Karpas-422 (cell line): ENCODE data around the gene KANK3. TPM values are rescaled to one million over a fixed set of nuclear protein-coding genes. Genes with fewer than 3 reads are reported as not detected.

Experiments
- DNase-seq: peaks from one replicate; pipeline ENCODE4 v3.0.0-alpha.2; 2015
- H2AFZ ChIP-seq: fragments of 200-600 bp; sonication (generic); 2 replicates; pipeline ENCODE4 v1.6.1; 2014; ENCODE audit warnings: antibody characterized with exemption, low read length, mixed read lengths
- H3K27ac ChIP-seq: fragments of 200-600 bp; sonication (generic); 2 replicates; pipeline ENCODE4 v1.5.1; 2014; ENCODE audit warnings: mild to moderate bottlenecking, low read length, moderate library complexity
- H3K27me3 ChIP-seq: fragments of 200-600 bp; sonication (generic); 2 replicates; pipeline ENCODE4 v1.6.1; 2014; ENCODE audit warnings: low read length, mixed read lengths
- H3K36me3 ChIP-seq: fragments of 200-600 bp; sonication (generic); 2 replicates; pipeline ENCODE4 v1.6.1; 2014; ENCODE audit warnings: low read length, mixed read lengths; ENCODE audit not compliant: insufficient read depth
- H3K4me1 ChIP-seq: fragments of 200-600 bp; sonication (generic); 2 replicates; pipeline ENCODE4 v1.6.1; 2014; ENCODE audit warnings: mild to moderate bottlenecking, low read length, mixed read lengths
- H3K4me2 ChIP-seq: fragments of 200-600 bp; sonication (generic); 2 replicates; pipeline ENCODE4 v1.6.1; 2014; ENCODE audit warnings: low read length, low read depth, mild to moderate bottlenecking; ENCODE audit not compliant: poor library complexity, severe bottlenecking
- H3K4me3 ChIP-seq: fragments of 200-600 bp; sonication (generic); 2 replicates; pipeline ENCODE4 v1.5.1; 2014; ENCODE audit warnings: mild to moderate bottlenecking, antibody characterized with exemption, low read length, mixed read lengths
- H3K79me2 ChIP-seq: fragments of 200-600 bp; sonication (generic); 2 replicates; pipeline ENCODE4 v1.6.1; 2014; ENCODE audit warnings: mild to moderate bottlenecking, low read length, mixed read lengths
- H3K9ac ChIP-seq: fragments of 200-600 bp; sonication (generic); 2 replicates; pipeline ENCODE4 v1.6.0; 2014; ENCODE audit warnings: low read length
- H3K9me2 ChIP-seq: fragments of 200-600 bp; sonication (generic), shearing (Covaris generic); replicated peaks from 2 replicates; pipeline ENCODE4 v1.6.0; 2014; ENCODE audit warnings: mild to moderate bottlenecking, low read length, moderate library complexity; ENCODE audit not compliant: insufficient read depth
- H3K9me3 ChIP-seq: fragments of 300-700, 200-600 bp; sonication (generic); 2 replicates; pipeline ENCODE4 v1.6.1; 2014; ENCODE audit warnings: low read length, mixed read lengths
- H4K20me1 ChIP-seq: fragments of 200-600 bp; sonication (generic); 2 replicates; pipeline ENCODE4 v1.6.1; 2014; ENCODE audit warnings: mild to moderate bottlenecking, antibody characterized with exemption, low read length, low read depth; ENCODE audit not compliant: insufficient read depth
- total RNA-seq: library from RNA; depleted of rRNA; stranded (reverse); fragments of >200 nt; shearing (Covaris generic); gene quantifications from 2 replicates; pipeline ENCODE4 v1.2.3, GENCODE V29; 2014; ENCODE audit warnings: low replicate concordance

Gene KANK3
- total RNA-seq, 1 experiment from 2014 or later, result not detected

GRCh38 chr19:8308891-8309291 is 34.2 kb downstream of the KANK3 start:
- H3K4me1 ChIP-seq, result peaks cover 25% of the 10 kb centered on the region
- H3K4me2 ChIP-seq, result peak overlapping the region; percentile 76
- no peaks in the 10 kb centered on the region for H3K27me3 ChIP-seq
- H3K9ac ChIP-seq, result no peak overlapping the region
- H2AFZ ChIP-seq, result no peak overlapping the region
- H3K27ac ChIP-seq, result no peak overlapping the region
- peaks cover 13% of the 10 kb centered on the region; the same call in 1 of the 2 replicates for H3K36me3 ChIP-seq
- H4K20me1 ChIP-seq, result peaks cover 12% of the 10 kb centered on the region; the same call in 1 of the 2 replicates
- DNase-seq, result no peak
- H3K9me3 ChIP-seq, result no peaks in the 10 kb centered on the region
- H3K79me2 ChIP-seq, result peaks cover 29% of the 10 kb centered on the region
- H3K9me2 ChIP-seq, result no peaks in the 10 kb centered on the region
- no peak overlapping the region for H3K4me3 ChIP-seq

- peak within 1 kb of the TSS; percentile 86 for H3K9ac ChIP-seq
- peak within 1 kb of the TSS; percentile 71 for H3K4me3 ChIP-seq
- no peaks in the 10 kb centered on the region for H3K9me3 ChIP-seq
Measured at GRCh38 chr19:8307965-8308866, 34.8 kb downstream of the KANK3 start, which contains the start of gene CD320. CD320 (minus strand) TSS chr19:8308358; CDS start chr19:8308290, 68 bp downstream.

GRCh38 chr19:8307400-8307964 is 35.6 kb downstream of the KANK3 start:
- Histone ChIP-seq H4K20me1 (peaks cover 12% of the 10 kb centered on the region; the same call in 1 of the 2 replicates), H3K27ac (peak overlapping the region; percentile 1; the same call in 1 of the 2 replicates), H3K9me3 (no peaks in the 10 kb centered on the region), H3K9ac (peak overlapping the region; percentile 86), H3K36me3 (peaks cover 13% of the 10 kb centered on the region; the same call in 1 of the 2 replicates), H3K79me2 (peaks cover 29% of the 10 kb centered on the region), H3K9me2 (no peaks in the 10 kb centered on the region), H3K4me3 (peak overlapping the region; percentile 71), H3K4me1 (peaks cover 25% of the 10 kb centered on the region), H3K27me3 (no peaks in the 10 kb centered on the region), H2AFZ (no peak overlapping the region; the same call in 1 of the 2 replicates), H3K4me2 (peak overlapping the region; percentile 76)
- peak; percentile 55 for DNase-seq

More at GRCh38 chr19:8307965-8308866, 34.8 kb downstream of the KANK3 start, which contains the start of gene CD320:
- no peaks in the 10 kb centered on the region for H3K9me2 ChIP-seq
- H3K79me2 ChIP-seq, result peaks cover 29% of the 10 kb centered on the region
- H4K20me1 ChIP-seq, result peaks cover 12% of the 10 kb centered on the region; the same call in 1 of the 2 replicates
- H3K36me3 ChIP-seq, result peaks cover 13% of the 10 kb centered on the region; the same call in 1 of the 2 replicates
- peak; percentile 96 for DNase-seq
- H3K27ac ChIP-seq, result peak within 1 kb of the TSS; percentile 1; the same call in 1 of the 2 replicates
- no peaks in the 10 kb centered on the region for H3K27me3 ChIP-seq
- H2AFZ ChIP-seq, result no peak within 1 kb of the TSS; the same call in 1 of the 2 replicates
- peak within 1 kb of the TSS; percentile 76 for H3K4me2 ChIP-seq
- peaks cover 25% of the 10 kb centered on the region for H3K4me1 ChIP-seq

GRCh38 chr19:8306235-8307054 is 36.6 kb downstream of the KANK3 start:
- Histone ChIP-seq H3K4me2 (peak overlapping the region; percentile 76), H3K4me1 (peaks cover 25% of the 10 kb centered on the region), H3K9me3 (no peaks in the 10 kb centered on the region), H2AFZ (no peak overlapping the region), H3K4me3 (peak overlapping the region; percentile 71), H3K9ac (peak overlapping the region; percentile 86), H3K9me2 (no peaks in the 10 kb centered on the region), H3K36me3 (peaks cover 9% of the 10 kb centered on the region; the same call in 1 of the 2 replicates), H3K27ac (no peak overlapping the region), H3K79me2 (peaks cover 29% of the 10 kb centered on the region), H3K27me3 (no peaks in the 10 kb centered on the region), H4K20me1 (peaks cover 12% of the 10 kb centered on the region; the same call in 1 of the 2 replicates)
- DNase-seq, result no peak

GRCh38 chr19:8305798-8306197 is 37.3 kb downstream of the KANK3 start:
- no peak overlapping the region for H2AFZ ChIP-seq
- H3K4me1 ChIP-seq, result peaks cover 25% of the 10 kb centered on the region
- no peak for DNase-seq
- 0 out of 2 replicates have a peak, but pooled peaks cover 7% of the 10 kb centered on the region for H3K36me3 ChIP-seq
- H3K4me3 ChIP-seq, result no peak overlapping the region
- H3K27ac ChIP-seq, result no peak overlapping the region
- H3K9me2 ChIP-seq, result no peaks in the 10 kb centered on the region
- peak overlapping the region; percentile 76 for H3K4me2 ChIP-seq
- H3K9ac ChIP-seq, result no peak overlapping the region
- no peaks in the 10 kb centered on the region for H3K27me3 ChIP-seq
- no peaks in the 10 kb centered on the region for H3K9me3 ChIP-seq
- H3K79me2 ChIP-seq, result peaks cover 29% of the 10 kb centered on the region
- peaks cover 12% of the 10 kb centered on the region; the same call in 1 of the 2 replicates for H4K20me1 ChIP-seq

- Histone ChIP-seq H3K4me3 (no peak overlapping the region), H3K4me1 (peaks cover 25% of the 10 kb centered on the region), H4K20me1 (peaks cover 12% of the 10 kb centered on the region; the same call in 1 of the 2 replicates), H3K27ac (no peak overlapping the region), H2AFZ (no peak overlapping the region), H3K9me2 (no peaks in the 10 kb centered on the region), H3K27me3 (no peaks in the 10 kb centered on the region), H3K4me2 (no peak overlapping the region), H3K9ac (no peak overlapping the region), H3K79me2 (peaks cover 29% of the 10 kb centered on the region), H3K9me3 (no peaks in the 10 kb centered on the region), H3K36me3 (0 out of 2 replicates have a peak, but pooled peaks cover 7% of the 10 kb centered on the region)
- peak; percentile 65 for DNase-seq
Measured at GRCh38 chr19:8304841-8305621, 38.0 kb downstream of the KANK3 start.

- Histone ChIP-seq H3K27me3 (no peaks in the 10 kb centered on the region), H3K9me2 (no peaks in the 10 kb centered on the region), H3K9me3 (no peaks in the 10 kb centered on the region), H3K27ac (no peak overlapping the region), H3K79me2 (peaks cover 27% of the 10 kb centered on the region), H2AFZ (no peak overlapping the region), H4K20me1 (peaks cover 12% of the 10 kb centered on the region; the same call in 1 of the 2 replicates), H3K9ac (no peak overlapping the region), H3K4me2 (no peak overlapping the region), H3K4me3 (no peak overlapping the region), H3K4me1 (peaks cover 16% of the 10 kb centered on the region), H3K36me3 (0 out of 2 replicates have a peak, but pooled peaks cover 7% of the 10 kb centered on the region)
- DNase-seq, result no peak
Measured at GRCh38 chr19:8302734-8303133, 40.3 kb downstream of the KANK3 start.
